Gastroesophageal sphincter (tissue), 3 donors: ENCODE measurements around the gene GRIP1.

Experiments
- EP300 ChIP-seq: sonication (generic); formaldehyde crosslinking; IDR thresholded peaks from one replicate; pipeline ENCODE4 v1.6.1; 2017; ENCODE audit warnings: antibody characterized with exemption, mild to moderate bottlenecking
- POLR2A ChIP-seq, 2 donors: fragments of 450-650 bp; IDR thresholded peaks; one replicate each; pipeline ENCODE4 v1.6.1; 2017; ENCODE audit warnings: antibody characterized with exemption in 2 of 2, mild to moderate bottlenecking in 2 of 2, moderate library complexity in 1 of 2
- POLR2AphosphoS5 ChIP-seq: sonication (generic); formaldehyde crosslinking; IDR thresholded peaks from one replicate; pipeline ENCODE4 v1.6.1; 2017; ENCODE audit warnings: antibody characterized with exemption
- TF ChIP-seq, protein P1 (sequence below), 4 experiments: fragments of 200-600 bp in 2 of 4; fragments of 450-650 bp in 2 of 4; sonication (generic) in 1 of 4; IDR thresholded peaks; one replicate each; pipeline ENCODE4 v1.5.1; 2017 to 2019; ENCODE audit warnings: antibody characterized with exemption in 4 of 4, mild to moderate bottlenecking in 2 of 4, moderate library complexity in 2 of 4

DNA sequence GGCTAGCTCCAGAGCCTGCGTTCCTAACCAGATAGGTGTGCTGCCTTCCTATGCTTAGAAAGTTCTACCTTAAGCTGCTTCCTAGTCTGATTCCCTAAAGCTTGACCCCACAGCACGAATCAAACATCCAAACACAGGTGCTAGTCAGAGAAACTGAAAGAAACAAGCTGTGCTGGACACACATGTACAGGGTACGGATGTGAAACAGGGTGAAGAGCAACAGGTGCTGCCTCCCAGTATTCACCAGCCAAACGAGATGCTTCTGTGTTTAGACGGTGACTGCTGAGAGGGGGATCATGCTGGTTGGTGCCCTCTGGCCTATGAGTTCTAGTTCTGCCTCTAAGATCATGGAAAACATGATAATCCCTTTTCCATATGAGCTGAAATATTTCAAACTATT lies 105.3 kb downstream of the GRIP1 start:
- TF ChIP-seq, protein P1, sequence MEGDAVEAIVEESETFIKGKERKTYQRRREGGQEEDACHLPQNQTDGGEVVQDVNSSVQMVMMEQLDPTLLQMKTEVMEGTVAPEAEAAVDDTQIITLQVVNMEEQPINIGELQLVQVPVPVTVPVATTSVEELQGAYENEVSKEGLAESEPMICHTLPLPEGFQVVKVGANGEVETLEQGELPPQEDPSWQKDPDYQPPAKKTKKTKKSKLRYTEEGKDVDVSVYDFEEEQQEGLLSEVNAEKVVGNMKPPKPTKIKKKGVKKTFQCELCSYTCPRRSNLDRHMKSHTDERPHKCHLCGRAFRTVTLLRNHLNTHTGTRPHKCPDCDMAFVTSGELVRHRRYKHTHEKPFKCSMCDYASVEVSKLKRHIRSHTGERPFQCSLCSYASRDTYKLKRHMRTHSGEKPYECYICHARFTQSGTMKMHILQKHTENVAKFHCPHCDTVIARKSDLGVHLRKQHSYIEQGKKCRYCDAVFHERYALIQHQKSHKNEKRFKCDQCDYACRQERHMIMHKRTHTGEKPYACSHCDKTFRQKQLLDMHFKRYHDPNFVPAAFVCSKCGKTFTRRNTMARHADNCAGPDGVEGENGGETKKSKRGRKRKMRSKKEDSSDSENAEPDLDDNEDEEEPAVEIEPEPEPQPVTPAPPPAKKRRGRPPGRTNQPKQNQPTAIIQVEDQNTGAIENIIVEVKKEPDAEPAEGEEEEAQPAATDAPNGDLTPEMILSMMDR (IDR thresholded peaks at IDR 0.05): no peak
- TF ChIP-seq EP300 (no peak), POLR2A (IDR thresholded peaks at IDR 0.05) (no peak), POLR2AphosphoS5 (no peak)
